ENCODE results near the gene FGF22.
"Not testable (repeated sequence)": the region's sequence is repeated elsewhere in the genome, so short reads cannot be mapped to it uniquely, and the experiment has no call there.

The FGF22 gene

GRCh38 chr19:618674-619285 lies 20.9 kb upstream of the FGF22 start:
- no peak overlapping the region for H3K4me3 ChIP-seq (ENCODE audit: low read depth, low read length)
- no peak for TF ChIP-seq CTCF (IDR thresholded peaks at IDR 0.05; ENCODE audit: borderline replicate concordance, insufficient read depth, low read depth, low read length)

- no peak overlapping the region for H3K4me3 ChIP-seq (ENCODE audit: low read depth, low read length)
- TF ChIP-seq CTCF (IDR thresholded peaks at IDR 0.05; ENCODE audit: borderline replicate concordance, insufficient read depth, low read depth, low read length), result no peak
These were observed 20.2 kb upstream of the FGF22 start for GRCh38 chr19:619286-620002.

GRCh38 chr19:620166-620862 lies 19.4 kb upstream of the FGF22 start:
- TF ChIP-seq CTCF (IDR thresholded peaks at IDR 0.05; ENCODE audit: borderline replicate concordance, insufficient read depth, low read depth, low read length), result no peak
- no peak overlapping the region for H3K4me3 ChIP-seq (ENCODE audit: low read depth, low read length)

GRCh38 chr19:621191-621590 lies 18.5 kb upstream of the FGF22 start:
- H3K4me3 ChIP-seq (ENCODE audit: low read depth, low read length), result not testable (repeated sequence)

GRCh38 chr19:621819-622218 lies 17.9 kb upstream of the FGF22 start:
- TF ChIP-seq CTCF (IDR thresholded peaks at IDR 0.05; ENCODE audit: borderline replicate concordance, insufficient read depth, low read depth, low read length), result no peak
- no peak overlapping the region for H3K4me3 ChIP-seq (ENCODE audit: low read depth, low read length)

GRCh38 chr19:622666-623065 lies 17.0 kb upstream of the FGF22 start:
- no peak overlapping the region for H3K4me3 ChIP-seq (ENCODE audit: low read depth, low read length)
- no peak for TF ChIP-seq CTCF (IDR thresholded peaks at IDR 0.05; ENCODE audit: borderline replicate concordance, insufficient read depth, low read depth, low read length)

- no peak for TF ChIP-seq CTCF (IDR thresholded peaks at IDR 0.05; ENCODE audit: borderline replicate concordance, insufficient read depth, low read depth, low read length)
- H3K4me3 ChIP-seq (ENCODE audit: low read depth, low read length), result no peak overlapping the region
These were observed 16.3 kb upstream of the FGF22 start for GRCh38 chr19:623175-623916.
